Amygdala (tissue), 56 donors: ENCODE measurements around the gene ST7L.

Experiments
- DNase-seq, 56 donors: peaks; one replicate each; lab custom pipeline; 2025; lab: John Stamatoyannopoulos, UW

The ST7L gene

DNA sequence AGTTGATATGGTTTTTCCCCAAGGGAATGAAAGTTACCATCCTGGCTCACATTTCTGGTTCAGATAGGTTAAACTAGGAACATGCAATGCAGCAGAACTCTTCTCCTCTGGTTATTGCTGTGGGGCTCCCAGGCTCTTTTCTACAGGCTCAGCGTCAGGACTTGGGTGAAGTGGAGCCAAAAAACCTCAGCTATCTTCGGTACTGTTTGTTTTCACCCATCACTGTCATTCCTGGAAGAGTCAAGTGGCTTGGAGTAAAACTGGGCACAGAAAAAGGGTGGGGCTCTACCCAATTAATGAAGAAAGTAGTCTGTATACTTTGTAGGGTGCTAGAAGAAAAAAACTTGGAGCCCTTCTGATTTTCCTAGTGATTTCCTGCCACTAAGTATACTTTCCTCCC, 100.8 kb downstream of the ST7L start:
- DNase-seq, result no peak

DNA sequence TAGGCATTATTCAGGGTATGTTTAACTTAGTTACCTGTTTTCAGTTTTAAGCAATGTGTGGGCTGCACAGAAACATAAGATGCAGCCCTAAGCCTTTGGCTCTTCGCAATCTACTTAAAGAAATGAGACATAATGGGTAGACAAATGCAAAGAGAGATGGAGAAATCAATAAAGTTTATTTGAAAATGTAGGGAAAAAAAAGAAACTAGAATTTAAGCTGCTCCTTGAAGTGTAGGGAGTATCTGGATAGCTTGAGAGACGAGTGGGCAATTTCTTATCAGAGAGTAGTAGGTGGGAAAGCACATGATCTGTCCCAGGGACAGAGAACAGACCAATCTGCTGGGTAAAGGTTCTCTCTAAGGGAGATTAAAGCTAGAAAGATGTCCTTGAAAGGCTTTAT, 101.3 kb downstream of the ST7L start:
- DNase-seq, result no peak

DNA sequence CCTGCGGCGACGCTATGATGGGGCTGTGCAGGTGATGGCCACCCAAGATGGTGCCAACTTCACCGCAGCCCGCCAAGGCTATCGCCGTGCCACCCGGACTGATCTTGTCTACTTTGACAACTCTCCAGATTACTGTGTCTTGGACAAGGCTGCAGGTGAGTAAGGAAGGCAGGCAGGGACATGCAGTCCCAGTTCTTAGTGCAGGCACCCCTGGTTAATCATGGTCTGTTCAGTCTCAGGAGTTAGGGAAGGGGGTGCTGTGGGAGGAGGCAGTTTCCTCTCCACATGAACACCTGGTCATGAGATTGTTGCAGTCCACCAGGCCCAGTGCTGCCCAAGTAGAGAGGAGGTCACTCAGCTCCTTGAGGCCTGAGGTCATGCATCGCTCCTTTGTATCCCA, 101.7 kb downstream of the ST7L start:
- DNase-seq, result no peak

DNA sequence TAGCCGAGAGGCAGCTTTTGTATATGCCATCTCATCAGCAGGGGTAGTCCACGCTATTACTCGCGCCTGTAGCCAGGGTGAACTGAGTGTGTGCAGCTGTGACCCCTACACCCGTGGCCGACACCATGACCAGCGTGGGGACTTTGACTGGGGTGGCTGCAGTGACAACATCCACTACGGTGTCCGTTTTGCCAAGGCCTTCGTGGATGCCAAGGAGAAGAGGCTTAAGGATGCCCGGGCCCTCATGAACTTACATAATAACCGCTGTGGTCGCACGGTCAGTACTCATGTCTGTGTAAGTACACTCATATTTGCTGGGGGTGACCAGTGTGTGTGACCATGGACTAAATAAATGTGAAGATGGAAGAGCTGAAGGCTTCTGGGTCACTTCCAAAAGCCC, 102.8 kb downstream of the ST7L start:
- DNase-seq, result no peak

DNA sequence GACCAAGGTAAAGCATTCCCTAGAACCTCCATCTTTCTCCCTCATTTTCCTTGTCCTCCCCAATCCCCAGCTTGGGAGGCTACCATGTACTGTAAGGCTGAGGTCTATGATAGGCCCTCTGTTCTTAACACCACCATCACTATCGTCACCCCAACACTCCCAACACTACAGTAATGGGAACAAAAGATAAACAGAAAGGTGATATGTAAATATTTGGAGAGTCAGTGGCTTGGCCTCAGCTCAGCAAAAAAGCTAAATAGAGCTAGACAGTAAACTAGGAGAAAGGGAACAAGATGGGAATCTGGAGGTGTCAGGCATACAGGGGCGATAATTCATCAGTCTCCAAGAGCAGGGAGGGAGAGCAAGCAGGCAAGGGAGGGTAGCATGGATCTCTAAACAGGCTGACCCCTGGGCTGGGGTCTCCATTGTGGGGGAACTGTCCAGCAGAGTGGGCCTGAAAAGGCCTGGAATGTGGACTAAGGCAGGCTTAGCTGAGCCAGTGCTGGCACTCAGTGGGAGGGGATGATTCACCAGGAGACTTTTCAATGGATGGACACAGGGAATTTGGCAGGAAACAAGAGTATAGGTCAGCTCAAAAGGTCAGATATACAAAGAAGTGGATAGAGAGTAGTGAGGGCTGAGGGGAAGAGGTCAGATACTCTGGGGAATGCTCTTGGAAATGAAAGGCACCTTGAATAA, 103.5 kb downstream of the ST7L start:
- DNase-seq, result peak in 1 of 56 donors; percentile 10

DNA sequence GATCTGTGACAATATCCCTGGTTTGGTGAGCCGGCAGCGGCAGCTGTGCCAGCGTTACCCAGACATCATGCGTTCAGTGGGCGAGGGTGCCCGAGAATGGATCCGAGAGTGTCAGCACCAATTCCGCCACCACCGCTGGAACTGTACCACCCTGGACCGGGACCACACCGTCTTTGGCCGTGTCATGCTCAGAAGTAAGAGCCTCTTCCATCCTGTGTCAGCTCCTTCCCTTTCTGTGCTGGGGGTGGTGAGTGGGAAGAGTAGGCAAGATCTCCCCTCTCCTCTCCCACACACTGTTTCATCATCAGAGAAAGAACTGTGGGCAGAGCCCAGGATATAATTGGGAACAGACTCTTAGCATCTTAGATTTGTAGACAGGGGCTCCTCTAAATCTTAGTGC, 104.0 kb downstream of the ST7L start:
- peak in 1 of 56 donors; percentile 13 for DNase-seq

DNA sequence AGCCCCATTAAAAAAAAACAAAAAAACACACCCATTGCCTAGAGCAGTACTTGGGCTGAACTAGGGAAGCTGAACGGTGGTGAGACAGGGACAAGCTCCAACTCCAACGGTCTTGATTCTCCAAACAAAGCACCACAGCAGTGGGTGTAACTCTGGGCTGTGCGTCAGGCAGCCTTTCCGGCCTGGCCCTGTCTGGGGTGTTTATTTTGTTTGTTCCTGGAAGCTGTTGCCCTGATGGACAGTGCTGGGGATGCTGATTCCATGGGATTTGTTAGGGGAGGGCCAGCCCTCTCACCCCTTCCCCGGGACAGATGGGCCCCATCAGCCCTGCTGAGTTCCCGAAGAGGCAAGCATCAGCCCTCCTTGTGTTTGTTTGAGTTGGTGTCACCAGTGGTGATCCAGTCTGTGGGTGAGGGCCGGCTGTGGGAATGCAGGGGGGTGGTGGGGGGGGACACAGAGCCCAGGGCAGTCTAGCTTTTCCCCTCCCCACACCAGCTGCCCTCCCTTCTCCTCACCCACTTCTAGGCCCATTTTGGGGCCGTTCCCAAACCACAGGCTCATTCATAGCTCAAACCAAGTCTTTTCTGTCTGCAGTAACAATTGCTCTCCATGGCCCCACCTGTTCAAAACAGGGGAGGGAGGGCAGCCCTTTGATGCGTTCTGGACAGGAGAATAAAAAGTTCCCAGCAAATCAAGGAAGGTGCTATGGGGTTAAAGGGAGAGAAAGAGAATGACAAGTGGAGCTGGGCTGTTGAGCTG, 105.7 kb downstream of the ST7L start:
- no peak for DNase-seq

DNA sequence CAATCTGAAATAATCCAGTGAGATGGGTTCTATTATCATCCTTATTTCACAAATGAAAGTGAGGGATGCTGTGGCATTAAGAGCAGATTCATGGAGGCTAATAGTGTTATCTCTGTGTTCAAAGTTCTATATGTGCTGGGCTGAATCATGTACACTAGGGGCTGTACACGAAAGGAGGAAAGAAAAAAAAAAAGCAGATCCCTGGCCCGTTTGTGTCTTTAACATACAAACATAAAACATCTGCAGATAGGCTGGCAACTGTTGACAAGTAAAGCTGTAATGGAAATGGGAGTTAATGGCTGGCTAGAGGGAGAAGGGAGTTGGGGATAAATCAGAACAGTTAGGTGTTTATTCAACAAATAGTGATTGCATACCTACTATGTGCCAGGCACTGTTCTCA, 107.0 kb downstream of the ST7L start:
- no peak for DNase-seq

DNA sequence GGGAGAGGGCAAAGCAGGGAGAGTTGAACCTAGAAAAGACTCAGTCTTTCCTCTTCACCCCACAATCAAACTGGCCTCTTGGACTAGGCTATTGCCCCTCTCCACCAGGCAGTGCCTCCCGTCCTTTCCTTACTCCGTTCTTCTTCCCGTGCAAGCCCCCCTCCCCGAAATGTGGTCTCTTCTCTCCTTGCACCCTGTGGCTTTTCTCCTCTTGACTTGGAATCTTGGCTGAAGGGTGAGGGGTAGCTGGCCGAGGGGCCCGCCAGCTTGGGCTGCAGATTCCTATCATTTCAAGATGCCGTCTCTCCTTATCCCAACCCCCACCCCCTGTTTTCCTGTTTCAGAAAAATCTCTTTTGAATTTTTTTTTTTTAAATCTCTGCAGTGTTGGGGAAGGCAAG, 108.6 kb downstream of the ST7L start:
- no peak for DNase-seq

DNA sequence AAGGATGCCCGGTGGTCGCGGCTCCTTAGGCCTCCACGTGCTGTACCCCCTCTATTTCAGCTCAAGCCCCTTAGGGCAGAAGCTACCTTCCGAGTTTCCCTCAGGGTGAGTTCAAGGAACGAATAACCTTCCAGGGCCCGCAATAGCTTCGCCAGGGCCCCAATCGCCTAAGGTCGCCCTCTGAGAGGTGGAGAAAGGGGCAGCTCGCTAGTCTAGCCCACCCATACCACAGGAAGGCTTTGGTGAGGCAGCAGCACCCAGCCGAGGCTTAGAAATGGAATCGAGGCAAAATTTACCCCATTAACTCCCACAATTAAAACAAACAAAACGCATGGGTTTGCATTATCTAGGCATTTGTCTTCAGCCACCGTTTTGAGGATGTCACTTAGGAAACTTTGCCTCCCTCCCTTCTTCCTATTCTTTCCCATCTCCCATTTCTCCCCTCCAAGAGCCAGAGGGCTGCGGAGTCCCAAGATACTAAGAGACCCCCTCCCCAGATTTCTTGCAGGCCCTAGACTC, 109.2 kb downstream of the ST7L start:
- DNase-seq, result no peak

DNA sequence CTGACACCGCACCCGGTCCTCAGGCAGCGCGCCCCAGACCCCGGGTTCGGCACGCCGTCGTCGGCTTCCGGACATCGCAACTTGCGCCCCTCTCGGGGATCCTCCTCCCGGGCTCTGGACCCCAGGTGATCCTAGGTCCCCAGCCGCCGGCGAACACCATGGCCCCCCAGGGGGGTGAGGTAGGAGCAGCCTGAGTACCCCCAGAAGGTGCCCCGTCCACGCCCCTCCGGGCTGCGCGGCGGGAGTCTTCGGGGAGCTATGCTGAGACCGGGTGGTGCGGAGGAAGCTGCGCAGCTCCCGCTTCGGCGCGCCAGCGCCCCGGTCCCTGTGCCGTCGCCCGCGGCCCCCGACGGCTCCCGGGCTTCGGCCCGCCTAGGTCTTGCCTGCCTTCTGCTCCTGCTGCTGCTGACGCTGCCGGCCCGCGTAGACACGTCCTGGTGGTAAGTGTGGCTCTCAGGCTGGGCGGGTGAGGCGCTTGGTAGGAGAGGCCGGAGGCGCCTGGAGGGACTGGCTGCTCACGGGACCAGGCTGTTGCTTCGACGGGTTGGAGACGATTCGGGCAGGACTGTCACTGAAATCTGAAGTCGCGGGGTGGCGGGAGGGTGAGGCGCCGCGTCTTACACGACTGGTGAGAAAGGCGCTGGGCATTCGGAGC, 109.8 kb downstream of the ST7L start:
- no peak for DNase-seq

DNA sequence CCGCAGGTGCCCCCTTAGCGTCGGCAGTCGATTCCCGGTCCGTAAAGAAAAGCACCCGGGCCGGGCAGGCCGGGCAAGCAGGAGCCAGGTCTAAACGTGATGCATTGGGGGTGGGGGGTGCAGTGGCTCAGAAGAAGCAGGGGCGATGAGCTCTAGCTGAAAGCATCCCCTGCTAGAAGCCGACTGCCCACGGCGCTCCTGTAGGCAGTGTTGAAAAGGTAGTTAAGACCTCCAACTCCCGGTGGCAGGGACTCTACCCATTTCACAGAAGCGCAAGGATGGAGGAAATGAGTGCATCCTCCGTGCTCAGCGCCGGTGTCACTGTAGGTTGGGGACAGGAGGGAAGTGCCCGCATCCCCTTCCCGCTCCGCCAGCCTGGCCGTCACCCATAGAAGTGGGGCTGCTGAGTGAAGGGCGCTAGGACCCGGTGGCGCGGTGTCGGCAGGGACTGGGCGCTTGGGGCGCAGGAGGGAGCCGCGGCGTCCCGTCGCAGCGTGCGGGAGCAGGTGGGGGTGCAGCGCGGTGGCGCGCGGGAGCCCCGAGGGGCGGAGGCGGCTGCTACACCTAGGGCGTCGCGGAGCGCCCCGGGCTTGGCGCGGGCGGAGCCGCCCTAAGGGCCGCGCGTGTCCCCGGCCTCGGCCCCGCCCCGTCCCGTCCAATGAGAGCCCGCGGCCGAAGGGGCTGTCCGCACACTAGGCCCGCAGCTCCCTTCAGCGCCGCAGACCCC, 110.5 kb downstream of the ST7L start, which contains the start of gene WNT2B:
Gene WNT2B (plus strand): TSS at position 688 of the 727 bp plus-strand sequence. CDS start 298 bp downstream, outside the sequence.
- DNase-seq, result peak in 8 of 56 donors; percentile 5 to 47 (median 16)

DNA sequence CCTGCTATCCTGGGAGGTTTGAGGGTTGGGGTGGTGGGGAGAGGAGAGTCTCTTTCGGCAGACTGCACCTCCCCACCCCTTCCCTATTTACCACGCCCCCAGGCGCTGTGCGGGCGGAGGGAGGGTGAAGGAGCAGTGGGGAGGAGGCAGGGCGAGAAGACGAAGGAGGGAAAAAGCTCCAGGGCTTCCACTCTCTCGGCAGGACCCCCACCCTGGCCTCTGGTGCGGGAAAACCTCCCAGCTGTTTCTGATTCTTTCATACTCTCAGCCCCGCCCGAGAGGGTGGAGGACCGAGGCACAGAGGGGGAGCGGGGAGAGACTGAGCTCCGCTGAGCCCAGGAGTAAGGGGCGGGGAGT, 111.0 kb downstream of the ST7L start:
- no peak for DNase-seq

DNA sequence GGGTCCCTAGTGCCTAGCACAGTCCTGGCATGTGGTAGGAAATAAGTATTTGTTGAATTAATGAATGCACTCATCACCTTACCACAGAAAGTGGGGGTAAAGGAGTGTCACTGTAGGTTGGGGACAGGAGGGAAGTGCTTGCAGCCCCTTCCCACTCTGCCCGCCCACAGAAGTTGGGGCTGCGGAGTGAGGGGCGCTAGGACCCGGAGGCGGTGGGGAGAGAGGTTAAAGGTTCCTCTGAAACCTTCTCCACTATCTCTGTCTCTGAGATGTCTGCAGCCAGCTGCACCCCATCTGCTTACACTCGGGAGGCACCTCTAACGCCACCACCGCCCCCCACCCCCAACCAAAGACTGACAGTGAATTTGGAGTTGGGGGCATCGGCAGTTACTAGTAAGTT, 111.6 kb downstream of the ST7L start:
- DNase-seq, result no peak

DNA sequence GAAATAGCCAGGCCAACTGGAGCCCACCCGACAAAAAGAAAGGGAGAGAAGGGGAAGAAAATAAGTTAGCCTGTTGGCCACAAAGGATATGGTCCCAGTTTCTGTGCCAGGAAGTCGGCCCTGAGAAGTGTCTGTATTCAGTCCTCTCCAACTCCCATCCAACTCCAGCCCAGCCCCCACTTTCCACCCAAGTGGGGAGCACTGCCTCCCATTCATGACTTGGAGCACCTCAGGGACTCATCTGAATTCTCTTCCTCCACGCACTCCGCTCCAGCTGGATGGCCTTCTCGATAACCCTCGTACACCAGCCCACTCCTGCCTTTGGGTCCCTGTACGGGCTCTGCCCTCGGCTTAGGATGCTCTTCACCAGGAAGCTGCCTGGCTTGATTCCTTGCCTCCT, 112.2 kb downstream of the ST7L start:
- no peak for DNase-seq

DNA sequence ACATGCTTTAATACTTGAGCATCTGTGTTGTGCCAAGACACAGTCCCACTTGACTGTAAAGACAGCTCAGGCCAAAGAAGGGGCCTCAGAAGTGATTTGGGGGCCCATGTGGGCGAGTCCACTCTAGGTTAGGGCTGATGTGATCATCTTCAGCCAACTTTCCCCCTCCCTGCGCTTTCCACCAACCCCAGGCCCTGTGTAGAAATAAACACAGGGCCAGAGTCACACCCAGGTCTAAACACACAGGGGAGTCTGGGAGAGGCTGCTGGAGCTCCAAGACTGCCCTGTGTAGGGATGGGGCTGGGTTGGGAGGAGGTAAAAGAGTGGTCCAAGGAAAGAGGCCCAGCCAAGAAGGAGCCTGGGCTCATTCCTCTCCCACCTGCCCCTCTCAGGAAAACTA, 112.6 kb downstream of the ST7L start:
- no peak for DNase-seq

DNA sequence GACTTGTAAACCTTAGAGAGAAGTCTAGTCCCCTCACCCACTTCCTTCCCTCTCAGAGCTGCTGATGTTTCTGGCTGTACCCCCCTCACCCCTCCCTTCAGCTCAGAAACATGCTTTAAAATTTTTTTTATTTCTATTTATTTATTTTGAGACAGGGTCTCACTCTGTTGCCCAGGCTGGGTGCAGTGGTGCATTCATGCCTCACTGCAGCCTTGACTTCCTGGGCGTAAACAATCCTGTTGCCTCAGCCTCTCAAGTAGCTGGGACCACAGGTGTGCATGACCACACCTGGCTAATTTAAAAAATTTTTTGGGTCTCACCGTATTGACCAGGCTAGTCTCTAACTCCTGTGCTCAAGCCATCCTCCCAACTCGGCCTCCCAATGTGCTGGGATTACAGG, 113.1 kb downstream of the ST7L start:
- DNase-seq, result no peak

DNA sequence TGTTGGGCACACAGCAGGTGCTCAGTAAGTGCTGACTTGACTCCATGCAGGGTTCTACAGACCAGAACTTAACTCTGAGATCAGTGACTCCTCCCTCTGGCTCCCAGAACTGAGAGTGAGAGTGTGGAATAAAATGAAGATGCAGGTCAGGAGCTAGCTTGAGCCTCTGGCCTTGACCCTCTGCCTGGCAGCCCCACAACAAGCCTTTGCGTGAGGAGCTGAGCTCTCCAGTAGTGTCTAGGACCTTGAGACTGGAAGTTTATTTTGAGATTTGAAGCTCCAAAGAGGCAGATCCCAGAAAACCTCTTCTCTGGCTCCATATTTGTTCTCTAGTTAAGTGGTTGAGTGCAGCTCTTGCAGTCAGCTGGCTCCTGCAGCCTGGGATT, 113.5 kb downstream of the ST7L start:
- DNase-seq, result no peak

DNA sequence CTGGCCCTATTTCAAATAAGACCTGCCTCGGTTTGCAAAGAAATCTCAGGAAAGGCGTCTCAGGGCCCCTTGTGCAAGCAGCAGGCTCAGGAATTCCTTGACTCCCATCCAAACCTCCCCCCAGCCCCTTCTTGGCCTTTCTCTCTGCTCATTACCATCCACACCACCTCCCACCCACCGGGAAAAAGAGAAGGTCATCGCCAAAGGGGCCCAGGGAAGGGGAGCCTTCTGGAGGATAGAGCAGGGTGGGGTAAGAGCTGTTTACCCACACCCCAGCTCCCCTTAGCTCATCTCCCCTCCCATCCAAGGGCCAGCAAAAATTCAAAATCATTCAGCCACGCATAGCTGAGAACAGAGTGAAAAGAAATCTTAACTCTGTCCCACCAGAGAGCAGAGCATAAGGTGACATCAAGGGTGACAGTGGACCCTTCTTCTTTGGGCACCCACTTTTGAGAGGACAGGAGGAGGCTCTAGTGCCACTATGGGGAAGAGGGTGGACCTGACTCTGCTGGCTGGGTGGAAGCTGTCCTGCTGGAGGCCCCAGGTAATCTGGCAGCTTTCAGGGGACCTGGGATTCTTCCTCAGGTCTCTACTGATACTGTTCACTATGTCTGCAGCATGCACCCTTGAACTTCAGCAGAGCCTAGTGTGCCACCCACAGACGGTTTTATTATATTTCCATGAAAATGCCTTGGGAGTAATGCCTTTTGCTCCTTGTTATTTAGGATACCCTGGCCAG, 114.1 kb downstream of the ST7L start:
- DNase-seq, result no peak

DNA sequence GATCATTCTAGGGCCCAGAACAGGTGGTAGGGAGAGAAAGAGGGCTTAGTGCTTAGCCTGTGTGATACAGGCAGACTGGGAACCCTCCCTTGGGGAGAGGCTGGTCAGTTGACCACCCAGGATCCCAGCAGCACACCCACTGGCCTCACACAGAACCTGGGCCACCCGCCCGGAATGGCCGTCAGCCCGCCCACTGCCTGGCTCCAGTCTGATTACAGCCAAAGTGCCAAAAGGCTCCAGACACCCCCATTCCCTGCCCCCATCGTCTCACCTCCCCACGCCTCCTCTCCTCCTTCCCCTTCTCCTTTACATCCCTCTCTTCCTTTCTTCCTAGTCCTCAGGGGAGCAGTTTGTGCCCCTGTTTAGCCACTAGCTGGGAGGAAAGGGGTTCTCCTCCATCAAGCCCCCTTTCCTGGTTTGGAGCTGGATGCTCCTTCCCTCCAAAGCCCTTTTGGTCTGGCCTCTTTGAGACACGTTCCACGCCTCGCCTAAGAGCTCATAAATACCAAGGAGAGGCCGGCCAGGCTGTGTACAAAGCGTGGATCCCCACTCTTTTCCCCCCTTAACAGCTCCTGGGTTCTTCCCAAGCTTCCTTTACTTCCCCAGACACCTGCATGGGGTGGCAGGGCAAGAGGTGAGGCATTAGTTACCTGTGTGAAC, 114.8 kb downstream of the ST7L start:
- no peak for DNase-seq
